Measurements from ENCODE around the gene METTL2A. TPM values are rescaled to one million over a fixed set of nuclear protein-coding genes. Genes with fewer than 3 reads are reported as not detected.
"Not testable (repeated sequence)": the region's sequence is repeated elsewhere in the genome, so short reads cannot be mapped to it uniquely, and the experiment has no call there.

The METTL2A gene
- total RNA-seq, 1 donor from 2014 or later: 22.0 TPM

DNA sequence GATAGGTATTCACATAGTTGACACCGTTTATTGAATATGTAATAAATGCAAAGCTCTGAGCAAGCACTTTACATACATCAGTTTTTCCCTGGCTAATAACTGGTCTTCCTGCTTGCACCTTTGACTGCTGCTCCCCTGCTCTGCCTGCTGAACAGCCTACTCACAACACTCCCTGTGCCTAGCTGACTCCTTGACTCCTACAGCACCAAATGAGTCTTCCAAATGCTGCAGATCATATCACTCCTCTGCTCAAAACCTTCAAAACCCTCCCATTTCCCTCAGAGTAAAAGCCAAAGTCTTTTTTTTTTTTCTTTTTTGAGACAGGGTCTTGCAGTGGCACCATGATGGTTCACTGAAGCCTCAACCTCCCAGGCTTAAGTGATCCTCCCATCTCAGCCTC is 24.8 kb upstream of the METTL2A start:
- Mint-ChIP-seq H3K27ac (ENCODE audit: unreplicated experiment) (no peak overlapping the region), H3K4me1 (ENCODE audit: unreplicated experiment) (no peaks in the 10 kb centered on the region), H3K36me3 (ENCODE audit: unreplicated experiment) (no peaks in the 10 kb centered on the region), H3K9me3 (ENCODE audit: unreplicated experiment) (no peaks in the 10 kb centered on the region), H3K27me3 (ENCODE audit: unreplicated experiment) (peaks cover 43% of the 10 kb centered on the region), H3K4me3 (ENCODE audit: unreplicated experiment) (no peak overlapping the region)
- no peak for TF ChIP-seq CTCF (IDR thresholded peaks at IDR 0.05)
- DNase-seq (ENCODE audit: extremely low spot score, unreplicated experiment): no peak

DNA sequence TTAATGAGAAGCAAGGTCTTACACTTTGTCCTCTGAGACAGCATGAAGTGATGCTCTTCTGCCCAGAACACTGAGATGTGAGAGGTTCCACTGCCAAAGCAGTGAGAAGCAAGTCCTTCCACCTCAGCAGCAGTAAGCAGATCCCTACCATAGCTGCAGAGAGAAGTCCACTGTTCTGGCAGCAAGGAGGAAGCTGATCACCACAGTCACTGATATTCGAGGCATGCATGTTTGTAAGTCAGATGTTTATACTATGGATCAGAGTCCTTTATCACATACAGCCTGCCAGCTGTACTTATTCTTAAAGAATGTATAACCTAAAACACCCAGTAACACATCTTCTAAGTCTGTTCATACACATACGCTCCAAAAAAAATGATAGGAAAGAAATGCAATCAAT is 18.2 kb upstream of the METTL2A start:
- Mint-ChIP-seq H3K9me3 (ENCODE audit: unreplicated experiment) (no peaks in the 10 kb centered on the region), H3K4me1 (ENCODE audit: unreplicated experiment) (no peaks in the 10 kb centered on the region)

GRCh38 chr17:62413090-62413489 is 10.6 kb upstream of the METTL2A start:
- H3K9me3 Mint-ChIP-seq (ENCODE audit: unreplicated experiment); H3K4me3 Mint-ChIP-seq (ENCODE audit: unreplicated experiment); H3K4me1 Mint-ChIP-seq (ENCODE audit: unreplicated experiment); DNase-seq (ENCODE audit: extremely low spot score, unreplicated experiment); H3K27ac Mint-ChIP-seq (ENCODE audit: unreplicated experiment); H3K36me3 Mint-ChIP-seq (ENCODE audit: unreplicated experiment): not testable (repeated sequence)
- peaks cover 50% of the 10 kb centered on the region for H3K27me3 Mint-ChIP-seq (ENCODE audit: unreplicated experiment)

More for the DNA sequence above, 18.2 kb upstream of the METTL2A start:
- peaks cover 45% of the 10 kb centered on the region for H3K27me3 Mint-ChIP-seq (ENCODE audit: unreplicated experiment)
- no peak for TF ChIP-seq CTCF (IDR thresholded peaks at IDR 0.05)
- no peak for DNase-seq (ENCODE audit: extremely low spot score, unreplicated experiment)
- no peaks in the 10 kb centered on the region for H3K36me3 Mint-ChIP-seq (ENCODE audit: unreplicated experiment)
- H3K27ac Mint-ChIP-seq (ENCODE audit: unreplicated experiment): no peak overlapping the region
- H3K4me3 Mint-ChIP-seq (ENCODE audit: unreplicated experiment): no peak overlapping the region

DNA sequence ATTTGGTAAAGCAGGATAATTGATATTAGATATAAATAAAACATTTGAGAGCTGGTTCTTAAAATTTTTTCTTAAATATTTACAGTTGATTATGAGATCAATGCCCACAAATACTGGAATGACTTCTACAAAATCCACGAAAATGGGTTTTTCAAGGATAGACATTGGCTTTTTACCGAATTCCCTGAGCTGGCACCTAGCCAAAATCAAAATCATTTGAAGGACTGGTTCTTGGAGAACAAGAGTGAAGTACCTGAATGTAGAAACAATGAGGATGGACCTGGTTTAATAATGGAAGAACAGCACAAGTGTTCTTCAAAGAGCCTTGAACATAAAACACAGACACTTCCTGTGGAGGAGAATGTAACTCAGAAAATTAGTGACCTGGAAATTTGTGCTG is 2.5 kb downstream of the METTL2A start:
- H3K9me3 Mint-ChIP-seq (ENCODE audit: unreplicated experiment); H3K36me3 Mint-ChIP-seq (ENCODE audit: unreplicated experiment); H3K27me3 Mint-ChIP-seq (ENCODE audit: unreplicated experiment); H3K27ac Mint-ChIP-seq (ENCODE audit: unreplicated experiment); H3K4me3 Mint-ChIP-seq (ENCODE audit: unreplicated experiment); DNase-seq (ENCODE audit: extremely low spot score, unreplicated experiment): not testable (repeated sequence)
- H3K4me1 Mint-ChIP-seq (ENCODE audit: unreplicated experiment): peaks cover 22% of the 10 kb centered on the region

DNA sequence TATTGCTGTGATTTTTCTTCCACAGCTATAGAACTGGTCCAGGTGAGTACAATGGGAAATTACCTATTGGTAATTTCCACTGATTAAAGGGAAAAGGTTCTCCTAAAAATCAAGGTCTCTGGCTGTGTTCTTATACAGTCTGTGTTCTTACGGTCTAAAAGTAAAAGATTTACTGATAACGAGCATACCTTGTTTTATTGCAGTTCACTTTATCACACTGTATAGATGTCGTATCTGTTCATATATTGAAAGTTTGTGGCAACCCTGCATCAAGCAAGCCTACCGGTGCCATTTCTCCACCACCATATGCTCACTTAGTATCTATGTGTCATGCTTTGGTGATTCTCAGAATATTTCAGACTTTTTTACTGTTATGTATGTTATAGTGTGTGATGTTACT is 11.6 kb downstream of the METTL2A start:
- DNase-seq (ENCODE audit: extremely low spot score, unreplicated experiment); H3K4me3 Mint-ChIP-seq (ENCODE audit: unreplicated experiment); H3K27me3 Mint-ChIP-seq (ENCODE audit: unreplicated experiment); H3K27ac Mint-ChIP-seq (ENCODE audit: unreplicated experiment); H3K4me1 Mint-ChIP-seq (ENCODE audit: unreplicated experiment); H3K9me3 Mint-ChIP-seq (ENCODE audit: unreplicated experiment): not testable (repeated sequence)
- peaks cover 21% of the 10 kb centered on the region for H3K36me3 Mint-ChIP-seq (ENCODE audit: unreplicated experiment)

- H3K4me1 Mint-ChIP-seq (ENCODE audit: unreplicated experiment); H3K27ac Mint-ChIP-seq (ENCODE audit: unreplicated experiment); H3K9me3 Mint-ChIP-seq (ENCODE audit: unreplicated experiment); H3K4me3 Mint-ChIP-seq (ENCODE audit: unreplicated experiment); DNase-seq (ENCODE audit: extremely low spot score, unreplicated experiment); H3K27me3 Mint-ChIP-seq (ENCODE audit: unreplicated experiment): not testable (repeated sequence)
- H3K36me3 Mint-ChIP-seq (ENCODE audit: unreplicated experiment): peaks cover 28% of the 10 kb centered on the region
Measured at GRCh38 chr17:62441181-62441580, 17.5 kb downstream of the METTL2A start.

GRCh38 chr17:62444063-62444462 is 20.4 kb downstream of the METTL2A start:
- Mint-ChIP-seq H3K36me3 (ENCODE audit: unreplicated experiment) (peaks cover 28% of the 10 kb centered on the region), H3K9me3 (ENCODE audit: unreplicated experiment) (no peaks in the 10 kb centered on the region)

DNA sequence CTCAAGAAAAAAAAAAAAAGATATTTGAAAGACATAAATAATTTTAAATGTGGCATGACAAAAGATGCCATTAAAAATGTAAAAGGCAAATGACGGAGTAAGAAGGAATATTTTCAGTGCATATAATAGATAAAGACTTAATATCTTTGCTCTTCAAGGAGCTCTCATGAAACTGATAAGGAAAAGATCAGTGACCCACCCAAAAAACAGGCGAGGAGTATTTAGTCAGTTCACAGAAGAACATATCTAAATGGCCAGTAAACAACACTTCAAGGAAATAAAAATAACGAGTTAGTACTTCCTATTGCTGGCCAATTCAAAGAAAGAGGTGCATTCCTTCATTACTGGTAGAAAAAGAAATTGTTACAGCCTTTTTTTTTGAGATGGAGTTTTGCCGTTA is 22.1 kb downstream of the METTL2A start:
- H3K36me3 Mint-ChIP-seq (ENCODE audit: unreplicated experiment): peaks cover 23% of the 10 kb centered on the region
- H3K9me3 Mint-ChIP-seq (ENCODE audit: unreplicated experiment); H3K4me1 Mint-ChIP-seq (ENCODE audit: unreplicated experiment); H3K27ac Mint-ChIP-seq (ENCODE audit: unreplicated experiment); H3K27me3 Mint-ChIP-seq (ENCODE audit: unreplicated experiment); H3K4me3 Mint-ChIP-seq (ENCODE audit: unreplicated experiment); DNase-seq (ENCODE audit: extremely low spot score, unreplicated experiment): not testable (repeated sequence)

More at GRCh38 chr17:62444063-62444462, 20.4 kb downstream of the METTL2A start:
- no peak overlapping the region for H3K4me3 Mint-ChIP-seq (ENCODE audit: unreplicated experiment)
- no peaks in the 10 kb centered on the region for H3K4me1 Mint-ChIP-seq (ENCODE audit: unreplicated experiment)
- no peak overlapping the region for H3K27ac Mint-ChIP-seq (ENCODE audit: unreplicated experiment)
- H3K27me3 Mint-ChIP-seq (ENCODE audit: unreplicated experiment): no peaks in the 10 kb centered on the region
- no peak for TF ChIP-seq CTCF (IDR thresholded peaks at IDR 0.05)
- DNase-seq (ENCODE audit: extremely low spot score, unreplicated experiment): no peak

GRCh38 chr17:62452195-62452594 is 28.5 kb downstream of the METTL2A start:
- H3K27me3 Mint-ChIP-seq (ENCODE audit: unreplicated experiment); H3K27ac Mint-ChIP-seq (ENCODE audit: unreplicated experiment); H3K4me1 Mint-ChIP-seq (ENCODE audit: unreplicated experiment); H3K9me3 Mint-ChIP-seq (ENCODE audit: unreplicated experiment); H3K4me3 Mint-ChIP-seq (ENCODE audit: unreplicated experiment); DNase-seq (ENCODE audit: extremely low spot score, unreplicated experiment); H3K36me3 Mint-ChIP-seq (ENCODE audit: unreplicated experiment): not testable (repeated sequence)

DNA sequence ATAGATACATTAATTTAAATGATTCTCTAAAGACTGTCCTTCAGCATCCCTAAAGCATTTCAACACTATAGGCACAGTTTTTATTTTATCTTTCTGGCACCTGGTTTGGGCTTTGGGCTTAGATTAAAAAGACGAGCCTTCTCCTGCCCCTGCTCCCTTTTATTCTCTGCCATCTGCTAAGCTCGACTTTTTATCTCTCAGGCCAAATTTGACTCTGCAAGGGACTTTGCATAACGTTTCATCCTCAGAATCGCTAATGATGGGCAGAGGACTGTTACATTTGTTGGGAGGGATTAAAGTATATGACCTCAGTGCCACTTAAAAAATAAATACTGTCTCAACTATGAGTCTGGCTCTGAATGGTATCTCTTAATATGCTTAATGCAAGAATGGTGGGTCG is 29.3 kb downstream of the METTL2A start:
- H3K4me1 Mint-ChIP-seq (ENCODE audit: unreplicated experiment); H3K9me3 Mint-ChIP-seq (ENCODE audit: unreplicated experiment): not testable (repeated sequence)

More for the DNA sequence above, 29.3 kb downstream of the METTL2A start:
- not testable (repeated sequence) for H3K27me3 Mint-ChIP-seq (ENCODE audit: unreplicated experiment); DNase-seq (ENCODE audit: extremely low spot score, unreplicated experiment); H3K4me3 Mint-ChIP-seq (ENCODE audit: unreplicated experiment); H3K27ac Mint-ChIP-seq (ENCODE audit: unreplicated experiment); H3K36me3 Mint-ChIP-seq (ENCODE audit: unreplicated experiment)

Measured in osteocyte (in vitro differentiated cells).